Nephron progenitor cell (in vitro differentiated cells): Measurements from ENCODE around the gene RPS3.

Experiments used
- DNase-seq: peaks from one replicate; pipeline ENCODE4 v3.0.0; 2021
- H3K27ac Mint-ChIP-seq: 2 replicates; pipeline ENCODE4 v1.8.0; 2021; ENCODE audit warnings: mild to moderate bottlenecking, moderate library complexity, mixed read lengths
- H3K27me3 Mint-ChIP-seq: 2 replicates; pipeline ENCODE4 v1.8.0; 2021; ENCODE audit warnings: mild to moderate bottlenecking, low read depth, mixed read lengths; ENCODE audit not compliant: poor library complexity
- H3K36me3 Mint-ChIP-seq: 2 replicates; pipeline ENCODE4 v1.8.0; 2021; ENCODE audit warnings: low read depth, mixed read lengths
- H3K4me1 Mint-ChIP-seq: 2 replicates; pipeline ENCODE4 v1.8.0; 2021; ENCODE audit warnings: mixed read lengths
- H3K4me3 Mint-ChIP-seq: 2 replicates; pipeline ENCODE4 v1.8.0; 2021; ENCODE audit warnings: mild to moderate bottlenecking, moderate library complexity, mixed read lengths
- H3K9me3 Mint-ChIP-seq: 2 replicates; pipeline ENCODE4 v1.8.0; 2021; ENCODE audit warnings: mild to moderate bottlenecking, moderate library complexity, mixed read lengths
- TF ChIP-seq, protein P1 (sequence below): fragments of 200-600 bp; sonication (generic); IDR thresholded peaks from 2 replicates; pipeline ENCODE4 v1.5.0; 2021; ENCODE audit warnings: antibody characterized with exemption

The RPS3 gene

DNA sequence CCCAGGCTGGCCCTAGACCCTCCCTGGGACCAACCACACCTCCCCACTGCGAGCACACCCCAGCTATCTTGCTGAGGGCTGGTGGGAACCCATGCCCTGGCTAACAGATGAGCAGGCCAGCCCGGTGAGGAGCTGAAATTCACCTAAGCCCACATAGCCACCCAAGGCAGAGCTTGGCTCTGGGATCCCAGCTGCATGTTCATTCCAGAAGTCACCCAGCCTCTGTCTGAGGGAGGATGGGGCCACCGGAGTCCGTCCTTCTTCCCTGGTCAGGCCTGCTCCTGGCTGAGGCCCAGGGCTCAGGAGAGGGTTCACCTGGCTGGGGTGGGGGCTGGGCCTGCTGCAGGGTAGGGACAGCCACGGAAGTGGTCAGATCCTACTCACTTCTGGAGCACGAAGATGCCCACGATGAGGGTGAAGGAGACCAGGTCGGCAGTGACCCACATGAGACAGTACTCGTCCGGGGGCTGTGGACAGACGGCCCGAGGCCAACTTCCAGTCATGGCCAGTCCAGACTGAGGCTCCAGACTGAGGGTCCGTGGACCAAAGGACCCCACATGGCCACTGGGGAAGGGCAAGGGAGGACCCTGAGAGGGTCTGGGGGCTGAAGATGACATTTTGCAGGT is 40.3 kb downstream of the RPS3 start:
- no peak for DNase-seq
- Mint-ChIP-seq H3K4me3 (no peak overlapping the region), H3K27me3 (peaks cover 45% of the 10 kb centered on the region)

DNA sequence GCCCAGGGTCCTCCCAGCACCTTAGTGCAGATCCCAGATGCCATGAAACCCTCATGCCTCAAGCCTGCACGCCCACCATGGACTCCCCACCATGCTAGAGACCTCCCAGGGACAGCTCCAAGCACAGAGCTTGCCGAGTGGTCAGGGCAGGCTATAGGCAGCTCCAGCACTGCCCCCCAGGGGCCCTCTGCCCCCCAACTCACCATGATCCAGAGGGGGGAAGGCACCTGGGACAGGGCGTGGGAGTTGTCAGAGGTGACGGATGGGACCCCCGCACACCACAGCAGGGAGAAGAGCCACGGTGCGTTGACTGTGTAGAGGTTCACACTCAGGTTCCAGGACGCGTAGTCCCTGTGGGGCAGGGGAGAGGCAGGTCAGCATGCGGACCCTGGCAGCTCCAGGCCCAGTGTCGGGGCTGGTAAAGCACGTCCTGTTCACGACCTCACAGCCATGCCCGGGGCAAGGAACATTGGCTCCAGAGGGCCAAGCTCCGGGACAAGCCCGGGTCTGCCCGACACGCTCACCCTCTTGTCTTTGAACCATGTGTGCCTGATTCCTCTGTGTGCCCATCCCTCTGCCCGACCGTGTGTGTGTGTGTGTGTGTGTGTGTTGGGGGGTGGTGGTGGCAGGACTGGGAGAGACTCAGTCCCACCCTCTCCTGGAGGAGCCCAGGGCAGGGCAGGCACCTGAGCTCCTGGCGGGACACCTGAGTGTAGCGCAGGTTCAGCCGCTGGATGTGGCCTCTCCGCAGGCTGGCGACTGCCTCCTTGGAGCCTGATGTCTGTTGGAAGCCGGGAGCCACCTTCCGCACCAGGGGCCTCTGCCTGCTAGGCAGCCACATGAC is 41.9 kb downstream of the RPS3 start:
- no peaks in the 10 kb centered on the region for H3K36me3 Mint-ChIP-seq
- TF ChIP-seq, protein P1, sequence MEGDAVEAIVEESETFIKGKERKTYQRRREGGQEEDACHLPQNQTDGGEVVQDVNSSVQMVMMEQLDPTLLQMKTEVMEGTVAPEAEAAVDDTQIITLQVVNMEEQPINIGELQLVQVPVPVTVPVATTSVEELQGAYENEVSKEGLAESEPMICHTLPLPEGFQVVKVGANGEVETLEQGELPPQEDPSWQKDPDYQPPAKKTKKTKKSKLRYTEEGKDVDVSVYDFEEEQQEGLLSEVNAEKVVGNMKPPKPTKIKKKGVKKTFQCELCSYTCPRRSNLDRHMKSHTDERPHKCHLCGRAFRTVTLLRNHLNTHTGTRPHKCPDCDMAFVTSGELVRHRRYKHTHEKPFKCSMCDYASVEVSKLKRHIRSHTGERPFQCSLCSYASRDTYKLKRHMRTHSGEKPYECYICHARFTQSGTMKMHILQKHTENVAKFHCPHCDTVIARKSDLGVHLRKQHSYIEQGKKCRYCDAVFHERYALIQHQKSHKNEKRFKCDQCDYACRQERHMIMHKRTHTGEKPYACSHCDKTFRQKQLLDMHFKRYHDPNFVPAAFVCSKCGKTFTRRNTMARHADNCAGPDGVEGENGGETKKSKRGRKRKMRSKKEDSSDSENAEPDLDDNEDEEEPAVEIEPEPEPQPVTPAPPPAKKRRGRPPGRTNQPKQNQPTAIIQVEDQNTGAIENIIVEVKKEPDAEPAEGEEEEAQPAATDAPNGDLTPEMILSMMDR = no peak
- no peaks in the 10 kb centered on the region for H3K9me3 Mint-ChIP-seq
- H3K4me3 Mint-ChIP-seq = no peak overlapping the region
- H3K27ac Mint-ChIP-seq = no peak overlapping the region
- DNase-seq = no peak
- H3K27me3 Mint-ChIP-seq = peaks cover 44% of the 10 kb centered on the region
- H3K4me1 Mint-ChIP-seq = peaks cover 69% of the 10 kb centered on the region

More for the DNA sequence above, 40.3 kb downstream of the RPS3 start:
- Mint-ChIP-seq H3K4me1 (peaks cover 63% of the 10 kb centered on the region), H3K9me3 (no peaks in the 10 kb centered on the region), H3K27ac (no peak overlapping the region), H3K36me3 (no peaks in the 10 kb centered on the region)
- TF ChIP-seq, protein P1 = no peak

DNA sequence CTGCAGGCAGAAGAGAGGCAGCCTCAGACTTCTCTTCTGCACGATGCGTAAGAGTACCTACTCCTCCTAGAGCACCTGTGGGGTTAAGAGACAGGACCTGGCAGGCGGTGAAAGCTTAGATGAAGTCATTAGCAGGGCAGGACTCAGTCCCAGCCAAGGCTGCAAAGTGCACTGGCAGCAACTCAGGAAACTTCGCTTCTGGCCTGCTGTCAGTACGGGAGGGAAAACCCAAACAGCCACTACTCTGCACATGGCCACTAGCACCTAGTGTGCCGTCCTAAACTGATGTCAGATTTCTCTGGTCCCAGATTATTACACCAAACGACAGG is 42.5 kb downstream of the RPS3 start:
- Mint-ChIP-seq H3K4me1 (peaks cover 69% of the 10 kb centered on the region), H3K27ac (no peak overlapping the region), H3K4me3 (peak overlapping the region; percentile 55), H3K27me3 (peaks cover 42% of the 10 kb centered on the region), H3K36me3 (no peaks in the 10 kb centered on the region), H3K9me3 (no peaks in the 10 kb centered on the region)
- TF ChIP-seq, protein P1 = no peak
- no peak for DNase-seq

DNA sequence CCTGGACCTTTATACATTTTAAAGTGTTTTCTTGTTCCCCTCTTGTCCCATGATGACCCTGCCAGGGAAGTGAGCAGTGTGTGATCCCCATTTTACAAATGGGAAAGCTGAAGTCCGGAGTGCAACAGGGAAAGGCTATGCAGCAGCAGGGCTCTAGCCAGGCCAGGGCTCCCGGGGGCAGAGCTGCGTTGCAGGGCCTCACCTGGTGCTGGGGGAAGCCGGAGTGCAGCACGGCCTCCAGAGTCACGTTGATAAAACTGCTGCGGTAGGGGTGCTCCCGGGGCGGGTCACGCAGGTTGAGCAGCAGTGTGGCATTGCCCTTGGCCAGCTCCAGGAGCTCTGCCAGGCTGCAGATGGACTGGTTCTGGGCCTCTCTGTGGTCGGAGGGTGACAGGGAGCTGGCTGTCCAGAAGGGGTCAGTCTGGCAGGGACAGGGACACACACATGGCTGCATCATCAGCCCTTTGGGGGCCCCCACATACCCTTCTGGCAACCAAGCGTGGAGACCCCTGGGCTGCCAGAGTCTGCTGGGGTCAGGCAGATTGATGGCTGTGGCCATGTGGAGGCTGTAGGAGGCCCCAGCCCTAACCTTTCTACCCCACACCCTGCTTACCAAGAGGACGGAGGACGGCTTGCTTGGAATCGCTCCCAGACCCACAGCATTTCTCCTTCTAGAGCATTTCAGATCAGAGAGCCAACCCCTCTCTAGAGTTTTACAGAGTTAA is 43.0 kb downstream of the RPS3 start:
- H3K27me3 Mint-ChIP-seq = peaks cover 42% of the 10 kb centered on the region
- peak; percentile 74 for DNase-seq
- TF ChIP-seq, protein P1 = peak; percentile 16
- no peaks in the 10 kb centered on the region for H3K9me3 Mint-ChIP-seq
- no peak overlapping the region for H3K27ac Mint-ChIP-seq
- peaks cover 69% of the 10 kb centered on the region for H3K4me1 Mint-ChIP-seq
- H3K36me3 Mint-ChIP-seq = no peaks in the 10 kb centered on the region
- H3K4me3 Mint-ChIP-seq = peak overlapping the region; percentile 55

DNA sequence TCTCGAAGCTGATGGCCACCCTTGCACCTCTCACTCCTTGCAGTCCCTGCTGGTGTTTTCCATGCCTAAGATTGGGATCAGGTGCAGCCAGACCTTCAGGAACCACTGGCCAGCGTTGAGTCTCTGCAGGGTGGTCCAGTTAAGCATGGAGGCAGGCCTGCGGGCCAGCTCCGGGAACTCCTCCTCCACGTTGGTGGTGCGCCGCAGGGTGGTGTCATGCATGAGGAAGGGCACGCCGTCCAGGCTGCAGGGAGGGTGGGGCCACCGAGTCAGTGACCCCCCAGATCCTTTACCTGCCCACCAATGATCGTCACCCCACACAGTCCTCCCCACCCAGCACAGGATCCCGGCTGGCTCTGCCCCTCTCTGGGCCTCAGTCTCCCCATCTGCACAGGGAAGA is 43.7 kb downstream of the RPS3 start:
- Mint-ChIP-seq H3K27ac (no peak overlapping the region), H3K27me3 (peaks cover 38% of the 10 kb centered on the region), H3K9me3 (no peaks in the 10 kb centered on the region), H3K4me1 (peaks cover 64% of the 10 kb centered on the region), H3K36me3 (no peaks in the 10 kb centered on the region), H3K4me3 (no peak overlapping the region)
- no peak for DNase-seq
- TF ChIP-seq, protein P1 = no peak
